Activated CD4-positive, alpha-beta memory T cell treated with anti-CD3 and anti-CD28 coated beads, Interleukin-2, amount 10 ng/mL, durations not matched to agents 7 days and 5 days (primary cell): ENCODE measurements around the gene EML5. TPM values are rescaled to one million over a fixed set of nuclear protein-coding genes. Genes with fewer than 3 reads are reported as not detected.
"Not testable (repeated sequence)": the region's sequence is repeated elsewhere in the genome, so short reads cannot be mapped to it uniquely, and the experiment has no call there.

ENCODE experiments used
- CTCF ChIA-PET: fragments of 350-600 bp; sonication (Branson Sonifier 250); formaldehyde crosslinking; loops from one replicate; lab custom pipeline; 2021; ENCODE audit warnings: antibody characterized with exemption, inconsistent platforms; lab: Charles Lee
- POLR2A ChIA-PET: fragments of 350-600 bp; sonication (Branson Sonifier 250); formaldehyde crosslinking; loops from one replicate; lab custom pipeline; 2021; ENCODE audit warnings: antibody characterized with exemption; lab: Charles Lee
- DNase-seq: peaks from one replicate; pipeline ENCODE4 v3.0.0-alpha.2; 2020
- H3K27ac Mint-ChIP-seq: one replicate; pipeline ENCODE4 v1.8.0; 2021; ENCODE audit warnings: mild to moderate bottlenecking, mixed read lengths
- H3K27me3 Mint-ChIP-seq: one replicate; pipeline ENCODE4 v1.8.0; 2021; ENCODE audit warnings: mixed read lengths
- H3K36me3 Mint-ChIP-seq: one replicate; pipeline ENCODE4 v1.8.0; 2021; ENCODE audit warnings: low read depth, mixed read lengths
- H3K4me1 Mint-ChIP-seq: one replicate; pipeline ENCODE4 v1.8.0; 2021; ENCODE audit warnings: mixed read lengths
- H3K4me3 Mint-ChIP-seq: one replicate; pipeline ENCODE4 v1.8.0; 2021; ENCODE audit warnings: mild to moderate bottlenecking, mixed read lengths
- H3K9me3 Mint-ChIP-seq: one replicate; pipeline ENCODE4 v1.8.0; 2021; ENCODE audit warnings: mixed read lengths
- total RNA-seq, 2 experiments: library from RNA; stranded (reverse); gene quantifications; one replicate each; pipeline ENCODE4 v1.2.3, GENCODE V29; 2021

EML5 gene
- total RNA-seq, 2 experiments from 2014 or later, result 2.4 to 2.9 TPM

DNA sequence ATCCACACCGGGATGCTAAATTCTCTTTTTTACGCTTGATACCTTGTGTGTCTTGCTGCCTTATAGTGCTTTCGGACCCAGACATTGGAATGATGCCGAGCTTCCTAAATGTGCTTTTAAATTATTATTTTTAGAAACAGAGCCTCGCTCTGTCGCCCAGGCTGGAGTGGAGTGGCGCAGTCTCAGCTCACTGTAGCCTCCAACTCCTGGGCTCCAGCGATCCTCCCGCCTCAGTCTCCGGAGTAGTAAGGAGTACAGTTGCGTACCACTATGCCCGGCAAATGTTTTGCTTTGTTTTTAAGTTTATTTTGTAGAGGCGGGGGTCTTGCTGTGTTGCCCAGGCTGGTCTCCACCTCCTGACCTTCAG lies 489 bp upstream of the EML5 start:
- H3K4me3 Mint-ChIP-seq, result peak overlapping the region; percentile 73
- ChIA-PET CTCF (interaction anchor here (1.9 to 2.1 kb wide), 2 partner anchors 31 to 126 kb away, joined by 6 to 9 read pairs; partner anchors contain the start of gene TTC8), POLR2A (interaction anchor here (1.1 to 3.5 kb wide), 2 partner anchors 32 to 63 kb away, joined by 3 to 20 read pairs; partner anchors contain the start of gene TTC8)
- H3K36me3 Mint-ChIP-seq, result no peaks in the 10 kb centered on the region
- no peaks in the 10 kb centered on the region for H3K9me3 Mint-ChIP-seq
- DNase-seq, result no peak
- H3K4me1 Mint-ChIP-seq, result peaks cover 21% of the 10 kb centered on the region
- H3K27ac Mint-ChIP-seq, result no peak overlapping the region
- peaks cover 4% of the 10 kb centered on the region for H3K27me3 Mint-ChIP-seq

DNA sequence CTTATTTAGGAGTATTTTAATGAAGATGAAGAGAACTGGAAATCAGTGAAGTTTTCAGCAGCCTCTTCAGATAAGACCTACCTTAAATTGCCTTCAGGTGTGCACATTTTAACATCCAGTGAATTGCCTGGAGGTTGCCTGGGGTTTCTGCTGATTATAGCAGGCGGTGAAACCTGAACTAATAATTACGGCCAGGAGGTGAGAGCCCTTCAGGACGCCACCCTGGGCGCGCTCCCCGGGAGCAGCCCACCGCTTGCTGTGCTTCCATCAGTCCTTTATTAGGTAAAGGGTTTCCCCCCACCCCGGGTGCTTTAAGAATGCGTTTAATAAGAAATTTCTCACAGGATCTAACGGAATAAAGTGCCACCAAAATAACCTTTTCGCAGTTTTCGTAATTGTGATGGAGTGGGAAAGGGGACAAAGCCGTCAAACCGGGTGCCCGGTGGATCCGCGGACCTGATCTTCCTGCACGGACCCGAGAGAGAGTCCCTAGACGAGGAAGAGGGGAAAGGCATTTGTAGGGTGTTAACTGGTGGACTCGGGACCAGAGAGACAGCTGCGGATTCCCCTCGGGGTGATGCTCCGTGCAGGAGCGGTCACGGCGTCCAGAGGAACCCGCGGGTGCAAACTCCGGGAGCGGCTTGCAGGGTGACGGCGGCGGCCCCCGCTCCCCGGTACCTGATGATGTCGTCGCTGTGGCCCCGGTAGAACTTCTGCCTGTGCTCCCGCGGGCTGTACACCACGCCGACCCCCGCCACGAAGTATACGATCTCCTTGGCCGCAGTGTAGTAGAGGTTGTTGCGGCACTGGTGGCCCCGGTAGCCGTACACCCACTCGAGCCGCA lies 902 bp downstream of the EML5 start:
- CTCF ChIA-PET, result interaction anchor here (1.9 to 2.1 kb wide), 2 partner anchors 32 to 124 kb away, joined by 6 to 9 read pairs; partner anchors contain the start of gene TTC8
- Mint-ChIP-seq H3K4me1 (peaks cover 21% of the 10 kb centered on the region), H3K9me3 (peaks cover 2% of the 10 kb centered on the region), H3K4me3 (peak overlapping the region; percentile 82), H3K27me3 (peaks cover 4% of the 10 kb centered on the region), H3K36me3 (peaks cover 2% of the 10 kb centered on the region), H3K27ac (peak overlapping the region; percentile 40)
- POLR2A ChIA-PET, result interaction anchor here (3.5 kb wide), 1 partner anchor 33 kb away, joined by 20 read pairs; the partner anchor contains the start of gene TTC8
- peak; percentile 32 for DNase-seq

DNA sequence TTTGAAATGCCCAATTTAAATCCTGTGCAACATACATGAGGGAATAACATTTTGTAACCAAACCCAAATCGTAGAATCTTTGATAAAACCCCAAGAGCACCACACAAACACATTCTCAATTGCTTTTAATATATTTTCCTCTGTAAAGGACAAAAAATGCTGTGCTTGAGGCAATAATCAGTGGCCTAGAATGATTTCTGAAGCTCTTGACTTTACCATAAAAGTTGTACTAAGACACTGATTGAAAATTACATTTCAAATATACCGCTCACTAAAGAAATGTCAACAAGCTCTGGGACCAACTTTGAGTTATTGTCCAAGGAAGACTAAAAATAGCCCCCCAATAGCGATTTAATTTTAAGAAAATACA lies 1.5 kb downstream of the EML5 start:
- no peak overlapping the region for H3K27ac Mint-ChIP-seq
- H3K4me1 Mint-ChIP-seq, result peaks cover 21% of the 10 kb centered on the region
- CTCF ChIA-PET, result no interaction called here
- H3K27me3 Mint-ChIP-seq, result peaks cover 4% of the 10 kb centered on the region
- POLR2A ChIA-PET, result interaction anchor here (1.0 to 3.5 kb wide), 2 partner anchors 34 to 123 kb away, joined by 3 to 20 read pairs; partner anchors contain the start of gene TTC8
- peak overlapping the region; percentile 82 for H3K4me3 Mint-ChIP-seq
- peaks cover 6% of the 10 kb centered on the region for H3K9me3 Mint-ChIP-seq
- no peak for DNase-seq
- H3K36me3 Mint-ChIP-seq, result peaks cover 5% of the 10 kb centered on the region

DNA sequence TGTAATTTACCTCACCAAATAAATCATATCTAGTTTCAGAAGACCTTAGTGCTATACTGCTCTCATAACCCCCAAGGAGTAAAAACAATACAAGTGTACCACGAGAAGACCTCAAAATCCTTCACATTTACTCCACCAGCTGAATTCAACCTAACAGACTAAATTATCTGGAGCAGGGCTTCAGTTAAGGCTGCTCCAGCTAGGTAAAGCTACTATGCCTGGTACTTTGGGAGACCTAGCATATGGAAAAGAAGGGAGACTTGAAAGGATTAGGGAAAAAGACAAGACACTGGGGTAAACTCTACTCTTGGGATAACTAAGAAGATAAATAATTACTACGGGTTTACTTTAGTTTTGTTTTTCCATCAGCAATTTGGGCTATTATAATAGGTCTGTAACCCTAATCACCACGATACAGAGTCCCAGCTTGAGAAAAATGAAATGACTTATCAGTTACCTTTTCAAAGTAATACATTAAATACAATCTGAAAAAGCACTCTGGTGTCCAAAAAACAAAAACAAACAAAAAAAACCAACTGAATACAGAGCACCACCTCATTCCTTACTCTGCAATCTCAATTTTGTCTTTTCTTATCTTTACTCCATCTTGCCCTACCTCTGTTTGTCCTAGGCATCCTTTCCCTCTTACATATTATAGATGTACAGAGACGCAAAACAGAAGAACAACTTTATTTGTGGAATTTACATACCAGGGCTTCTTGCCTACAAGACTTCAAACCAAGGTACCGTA lies 2.1 kb downstream of the EML5 start:
- peaks cover 8% of the 10 kb centered on the region for H3K9me3 Mint-ChIP-seq
- CTCF ChIA-PET, result interaction anchor here (1.1 kb wide), 1 partner anchor 297 kb away, joined by 3 read pairs; no protein-coding TSS in a partner anchor
- H3K36me3 Mint-ChIP-seq, result peaks cover 5% of the 10 kb centered on the region
- peaks cover 21% of the 10 kb centered on the region for H3K4me1 Mint-ChIP-seq
- DNase-seq, result no peak
- no peak overlapping the region for H3K27ac Mint-ChIP-seq
- POLR2A ChIA-PET, result interaction anchor here (1.0 to 3.5 kb wide), 2 partner anchors 35 to 123 kb away, joined by 3 to 20 read pairs; partner anchors contain the start of gene TTC8
- peaks cover 4% of the 10 kb centered on the region for H3K27me3 Mint-ChIP-seq
- peak overlapping the region; percentile 82 for H3K4me3 Mint-ChIP-seq

DNA sequence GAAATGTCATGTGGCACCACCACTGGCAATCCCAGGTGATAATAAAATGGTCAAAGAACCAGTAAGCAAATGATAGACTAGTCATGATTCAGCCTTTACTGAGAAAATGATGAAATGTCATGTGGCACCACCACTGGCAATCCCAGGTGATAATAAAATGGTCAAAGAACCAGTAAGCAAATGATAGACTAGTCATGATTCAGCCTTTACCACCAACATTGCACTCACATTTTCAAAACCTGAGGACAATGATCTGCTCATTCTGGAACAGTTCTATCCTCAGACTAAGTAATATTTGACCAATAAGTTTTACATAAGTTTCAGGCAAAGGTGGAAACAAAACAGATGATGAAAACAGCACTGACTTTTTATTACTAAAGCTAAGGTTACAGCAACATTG lies 3.2 kb downstream of the EML5 start:
- H3K27me3 Mint-ChIP-seq, H3K27ac Mint-ChIP-seq, CTCF ChIA-PET, POLR2A ChIA-PET, H3K4me3 Mint-ChIP-seq, H3K36me3 Mint-ChIP-seq, DNase-seq: not testable (repeated sequence)
- Mint-ChIP-seq H3K9me3 (peaks cover 16% of the 10 kb centered on the region), H3K4me1 (peaks cover 21% of the 10 kb centered on the region)

DNA sequence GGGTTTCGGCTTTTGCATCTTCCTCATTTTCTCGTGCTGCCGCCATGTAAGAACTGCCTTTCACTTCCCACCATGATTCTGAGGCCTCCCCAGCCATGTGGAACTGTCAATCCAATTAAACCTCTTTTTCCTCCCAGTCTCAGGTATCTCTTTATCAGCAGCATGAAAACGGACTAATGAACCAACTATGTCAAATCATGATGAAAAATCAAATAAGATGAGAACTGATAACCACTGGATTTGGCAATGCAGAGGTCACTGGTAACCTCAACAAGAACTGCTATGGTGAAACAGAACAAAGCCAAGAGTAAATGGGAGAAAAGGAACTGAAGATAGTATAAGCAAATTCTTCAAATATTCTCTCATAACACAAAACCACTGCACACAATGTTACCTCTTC lies 6.0 kb downstream of the EML5 start:
- POLR2A ChIA-PET, result no interaction called here
- Mint-ChIP-seq H3K36me3 (peaks cover 25% of the 10 kb centered on the region), H3K9me3 (peaks cover 33% of the 10 kb centered on the region), H3K27me3 (peaks cover 6% of the 10 kb centered on the region), H3K4me1 (peaks cover 18% of the 10 kb centered on the region), H3K27ac (no peak overlapping the region), H3K4me3 (no peak overlapping the region)
- no peak for DNase-seq
- CTCF ChIA-PET, result no interaction called here

DNA sequence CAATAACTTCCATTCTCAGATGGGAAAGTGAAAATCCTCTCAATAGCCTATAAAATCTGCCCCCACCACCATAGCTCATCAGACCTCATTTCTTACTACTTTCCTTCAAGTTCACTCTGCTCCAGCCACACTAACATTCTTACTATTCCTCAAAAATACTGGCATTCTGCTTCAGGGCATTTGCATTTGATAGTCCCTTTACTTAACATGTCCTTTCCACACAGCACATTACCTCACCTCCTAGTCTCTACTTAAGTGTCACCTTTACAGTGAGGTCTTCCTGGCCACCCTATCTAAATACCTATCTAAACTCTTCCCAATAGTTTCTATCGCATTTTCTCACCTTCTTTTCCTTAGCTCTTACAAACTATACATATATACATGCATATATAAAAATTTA lies 6.8 kb downstream of the EML5 start:
- Mint-ChIP-seq H3K36me3 (peaks cover 26% of the 10 kb centered on the region), H3K4me1 (peaks cover 11% of the 10 kb centered on the region), H3K27ac (no peak overlapping the region), H3K27me3 (peaks cover 6% of the 10 kb centered on the region), H3K4me3 (no peak overlapping the region), H3K9me3 (peaks cover 35% of the 10 kb centered on the region)
- ChIA-PET POLR2A (no interaction called here), CTCF (no interaction called here)
- DNase-seq, result no peak

DNA sequence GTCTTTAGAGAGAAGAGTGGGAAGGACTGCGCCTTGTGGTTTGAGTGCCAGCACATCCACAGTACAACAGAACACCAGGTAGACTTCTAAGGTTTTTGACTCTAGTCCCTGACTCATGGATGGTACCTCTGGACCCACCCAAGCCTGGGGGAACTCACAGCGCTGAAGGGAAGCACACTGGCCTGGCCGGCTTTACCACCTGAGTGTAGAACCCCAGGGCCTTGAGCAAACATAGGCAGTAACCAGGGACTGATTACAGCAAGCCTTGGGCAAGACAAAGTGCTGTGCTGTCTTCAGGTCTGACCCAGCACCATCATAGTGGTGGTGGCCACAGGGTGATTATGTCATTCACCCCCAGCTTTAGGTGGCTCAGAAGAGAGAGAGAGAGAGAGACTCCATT lies 17.2 kb downstream of the EML5 start:
- no peaks in the 10 kb centered on the region for H3K36me3 Mint-ChIP-seq
- no peak overlapping the region for H3K27ac Mint-ChIP-seq
- no peaks in the 10 kb centered on the region for H3K4me1 Mint-ChIP-seq
- POLR2A ChIA-PET, result no interaction called here
- H3K4me3 Mint-ChIP-seq, result no peak overlapping the region
- DNase-seq, result no peak
- no peaks in the 10 kb centered on the region for H3K9me3 Mint-ChIP-seq
- CTCF ChIA-PET, result no interaction called here
- no peaks in the 10 kb centered on the region for H3K27me3 Mint-ChIP-seq

DNA sequence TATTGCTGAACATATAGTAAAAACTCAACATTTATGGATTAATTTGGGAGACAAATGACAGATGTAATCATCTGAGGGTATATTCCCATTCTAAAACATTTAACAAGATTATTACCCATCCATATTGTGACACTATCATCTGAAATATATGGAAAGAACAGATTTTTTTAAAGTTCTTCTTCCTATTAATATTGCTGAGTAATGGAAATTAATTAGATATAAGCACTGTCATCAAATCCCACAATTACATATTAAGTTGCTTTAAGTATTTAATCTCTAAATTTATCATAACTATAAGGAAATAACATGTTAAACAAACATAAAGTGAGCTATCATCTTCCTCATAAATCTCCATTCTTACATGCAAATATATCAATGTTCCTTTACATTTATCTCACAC lies 22.0 kb downstream of the EML5 start:
- Mint-ChIP-seq H3K27ac (no peak overlapping the region), H3K4me1 (no peaks in the 10 kb centered on the region), H3K36me3 (peaks cover 6% of the 10 kb centered on the region), H3K9me3 (peaks cover 11% of the 10 kb centered on the region), H3K4me3 (no peak overlapping the region), H3K27me3 (no peaks in the 10 kb centered on the region)
- ChIA-PET CTCF (no interaction called here), POLR2A (no interaction called here)
- DNase-seq, result no peak

DNA sequence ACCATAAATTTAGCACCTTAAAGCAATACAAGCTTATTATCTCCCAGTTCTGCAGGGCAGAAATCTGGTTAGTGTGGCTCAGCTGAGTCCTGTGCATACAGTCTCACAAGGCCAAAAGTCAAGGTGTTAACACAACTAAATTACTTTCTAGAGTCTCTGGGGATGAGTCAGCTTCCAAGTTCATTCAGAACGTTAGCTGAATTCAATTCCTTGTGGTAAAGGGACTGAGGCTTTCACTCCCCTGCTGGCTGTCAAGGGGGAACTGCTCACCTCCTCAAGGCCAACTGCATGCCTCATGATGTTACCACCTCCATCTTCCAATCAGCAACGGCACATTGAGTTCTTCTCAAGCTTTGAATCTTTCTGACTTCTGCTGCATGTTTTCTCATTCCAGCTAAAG lies 27.6 kb downstream of the EML5 start:
- ChIA-PET POLR2A (no interaction called here), CTCF (no interaction called here)
- Mint-ChIP-seq H3K4me1 (no peaks in the 10 kb centered on the region), H3K27me3 (no peaks in the 10 kb centered on the region), H3K27ac (no peak overlapping the region), H3K9me3 (peaks cover 16% of the 10 kb centered on the region), H3K4me3 (no peak overlapping the region), H3K36me3 (peaks cover 6% of the 10 kb centered on the region)
- no peak for DNase-seq

DNA sequence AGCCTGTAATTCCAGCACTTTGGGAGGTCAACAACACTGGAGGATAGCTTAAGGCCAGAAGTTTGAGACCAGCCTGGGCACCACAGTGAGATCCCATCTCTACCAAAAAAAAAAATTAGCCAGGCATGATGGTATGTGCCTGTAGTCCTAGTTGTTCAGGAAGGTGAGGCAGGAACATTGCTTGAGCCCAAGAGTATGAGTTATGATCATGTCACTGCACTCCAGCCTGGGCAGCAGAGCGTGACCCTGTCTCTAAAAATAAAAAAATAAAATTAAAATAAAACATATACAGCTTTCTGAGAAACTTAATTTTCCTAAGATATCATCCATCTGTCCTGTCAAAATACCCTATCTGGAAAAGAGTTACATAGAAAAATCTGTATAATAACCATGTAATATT lies 38.9 kb downstream of the EML5 start:
- DNase-seq, result no peak
- Mint-ChIP-seq H3K27me3 (no peaks in the 10 kb centered on the region), H3K4me3 (no peak overlapping the region), H3K27ac (no peak overlapping the region), H3K4me1 (peaks cover 1% of the 10 kb centered on the region), H3K9me3 (no peaks in the 10 kb centered on the region), H3K36me3 (no peaks in the 10 kb centered on the region)
- CTCF ChIA-PET, result no interaction called here
- POLR2A ChIA-PET, result no interaction called here

DNA sequence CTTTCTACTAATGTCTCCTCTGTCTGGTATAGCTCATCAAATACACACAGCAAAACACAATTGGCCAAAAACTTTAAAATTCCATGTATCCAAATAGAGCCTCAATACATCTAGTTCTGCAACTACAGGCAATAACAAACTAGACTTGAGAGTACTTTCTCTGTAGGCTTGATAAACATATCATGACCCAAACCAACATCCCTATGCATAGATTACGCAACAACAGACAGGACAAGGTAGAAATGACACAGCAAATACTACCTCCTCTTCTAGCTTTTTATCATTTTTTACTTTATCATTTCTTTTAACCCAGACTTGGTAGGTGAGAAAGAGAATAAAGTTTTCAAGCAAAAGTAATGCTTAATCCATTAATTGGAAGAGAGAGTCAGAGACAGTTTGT lies 41.8 kb downstream of the EML5 start:
- CTCF ChIA-PET, result no interaction called here
- POLR2A ChIA-PET, result no interaction called here
- Mint-ChIP-seq H3K4me3 (no peak overlapping the region), H3K9me3 (no peaks in the 10 kb centered on the region), H3K27me3 (no peaks in the 10 kb centered on the region), H3K4me1 (peaks cover 6% of the 10 kb centered on the region), H3K36me3 (no peaks in the 10 kb centered on the region), H3K27ac (no peak overlapping the region)
- no peak for DNase-seq

DNA sequence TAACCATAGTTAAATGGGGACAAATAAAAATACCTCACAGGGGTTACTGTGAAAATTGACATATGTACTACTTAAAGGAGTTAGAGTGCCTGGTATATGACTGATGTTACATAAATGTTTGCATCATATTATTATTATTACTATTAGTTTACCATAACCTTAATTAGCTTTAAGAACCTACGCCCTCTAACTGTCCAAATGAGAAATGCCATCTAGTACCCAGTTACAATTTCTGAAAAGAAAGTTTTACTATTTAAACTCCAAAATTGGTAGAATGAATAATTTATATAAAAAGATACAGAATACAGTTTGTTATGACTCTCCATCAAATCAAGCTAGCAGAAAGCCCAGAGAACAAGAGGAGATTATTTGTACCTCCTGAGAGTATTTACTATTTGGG lies 42.3 kb downstream of the EML5 start:
- ChIA-PET CTCF (interaction anchor here (0.8 kb wide), 1 partner anchor 83 kb away, joined by 3 read pairs; no protein-coding TSS in a partner anchor), POLR2A (no interaction called here)
- DNase-seq, result no peak
- H3K27ac Mint-ChIP-seq, result no peak overlapping the region
- no peaks in the 10 kb centered on the region for H3K27me3 Mint-ChIP-seq
- H3K9me3 Mint-ChIP-seq, result no peaks in the 10 kb centered on the region
- H3K4me1 Mint-ChIP-seq, result peaks cover 6% of the 10 kb centered on the region
- H3K36me3 Mint-ChIP-seq, result no peaks in the 10 kb centered on the region
- H3K4me3 Mint-ChIP-seq, result no peak overlapping the region
